ENCODE results near the gene ADGRA1. TPM values are rescaled to one million over a fixed set of nuclear protein-coding genes. Genes with fewer than 3 reads are reported as not detected.

Gene ADGRA1
- total RNA-seq, 4 donors from 2014 or later, result 0.07 to 1.0 TPM; not detected in 2

- Histone ChIP-seq H3K4me1 (peaks cover 0 to 13% of the 10 kb centered on the region in 2 donors), H3K27ac (peak overlapping the region in 1 of 2 donors; percentile 80), H3K36me3 (no peaks in the 10 kb centered on the region), H3K9me3 (no peaks in the 10 kb centered on the region), H3K4me3 (peak overlapping the region; percentile 49 to 75), H3K27me3 (no peaks in the 10 kb centered on the region)
- peak in 1 of 2 donors; percentile 12 for DNase-seq
- TF ChIP-seq POLR2A (IDR thresholded peaks at IDR 0.05), result no peak
- intact Hi-C loops (cut with DNase I; ENCODE audit: low total_unique reads), result no loop called here
Observed at GRCh38 chr10:133160826-133161471, 73.2 kb downstream of the ADGRA1 start.

GRCh38 chr10:133161486-133162109, 73.9 kb downstream of the ADGRA1 start:
- Histone ChIP-seq H3K36me3 (no peaks in the 10 kb centered on the region), H3K4me3 (peak overlapping the region; percentile 49 to 75), H3K4me1 (peaks cover 0 to 13% of the 10 kb centered on the region in 2 donors), H3K27me3 (no peaks in the 10 kb centered on the region), H3K9me3 (no peaks in the 10 kb centered on the region), H3K27ac (no peak overlapping the region)
- peak in 1 of 2 donors; percentile 11 for DNase-seq
- intact Hi-C loops (cut with DNase I; ENCODE audit: low total_unique reads), result no loop called here
- TF ChIP-seq CTCF (IDR thresholded peaks at IDR 0.05) (no peak), POLR2A (IDR thresholded peaks at IDR 0.05) (no peak)

DNA sequence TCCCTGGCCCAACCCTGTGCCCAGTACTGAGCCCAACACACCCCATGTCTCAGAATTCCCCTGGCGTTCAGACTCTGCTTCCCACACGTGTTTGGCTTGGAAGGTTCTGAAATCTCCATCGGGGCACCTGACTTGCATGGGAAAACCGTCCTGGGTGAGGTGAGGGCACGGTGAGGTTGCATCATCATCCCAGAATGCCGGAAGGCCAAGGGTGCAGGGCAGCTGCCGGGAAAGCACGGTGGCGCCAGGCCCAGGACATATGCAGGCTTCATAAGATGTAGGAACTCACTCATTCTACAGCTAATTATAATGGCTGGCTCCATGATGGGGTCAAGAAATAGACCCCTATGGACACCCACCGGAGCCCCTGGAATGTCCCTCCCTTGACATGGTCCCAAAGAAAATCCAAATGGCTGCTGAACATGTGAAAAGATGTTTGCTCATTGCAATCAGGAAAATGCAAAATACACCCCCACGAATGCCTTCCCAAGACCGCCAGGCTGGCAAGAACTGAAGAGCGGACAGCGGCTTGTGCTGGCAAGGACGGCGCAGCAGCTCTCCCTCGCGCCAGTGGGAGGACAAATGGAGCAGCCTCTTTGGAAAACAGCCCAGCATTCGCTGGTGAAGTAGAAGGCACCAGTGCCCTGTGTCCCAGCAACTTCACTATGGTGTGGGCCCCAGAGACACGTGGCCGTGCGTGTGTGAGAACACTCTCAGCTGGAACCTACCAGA, 74.6 kb downstream of the ADGRA1 start:
- no peaks in the 10 kb centered on the region for H3K36me3 ChIP-seq
- peaks cover 0 to 13% of the 10 kb centered on the region in 2 donors for H3K4me1 ChIP-seq
- peak in 1 of 2 donors; percentile 8 for DNase-seq
- H3K27ac ChIP-seq, result no peak overlapping the region
- intact Hi-C loops (cut with DNase I; ENCODE audit: low total_unique reads), result no loop called here
- TF ChIP-seq POLR2A (IDR thresholded peaks at IDR 0.05) (no peak), CTCF (IDR thresholded peaks at IDR 0.05) (no peak)
- no peaks in the 10 kb centered on the region for H3K9me3 ChIP-seq
- no peak overlapping the region for H3K4me3 ChIP-seq
- no peaks in the 10 kb centered on the region for H3K27me3 ChIP-seq

GRCh38 chr10:133162910-133163856, 75.5 kb downstream of the ADGRA1 start:
- TF ChIP-seq POLR2A (IDR thresholded peaks at IDR 0.05), result no peak
- TF ChIP-seq CTCF (IDR thresholded peaks at IDR 0.05), result no peak

More at GRCh38 chr10:133162910-133163856, 75.5 kb downstream of the ADGRA1 start:
- no peak overlapping the region for H3K4me3 ChIP-seq
- H3K4me1 ChIP-seq, result peaks cover 0 to 13% of the 10 kb centered on the region in 2 donors
- intact Hi-C loops (cut with DNase I; ENCODE audit: low total_unique reads), result no loop called here
- H3K36me3 ChIP-seq, result no peaks in the 10 kb centered on the region
- no peak overlapping the region for H3K27ac ChIP-seq
- H3K9me3 ChIP-seq, result no peaks in the 10 kb centered on the region
- DNase-seq, result peak in 1 of 2 donors; percentile 8
- H3K27me3 ChIP-seq, result no peaks in the 10 kb centered on the region
